Measurements from ENCODE around the gene ZNF407.

The ZNF407 gene

DNA sequence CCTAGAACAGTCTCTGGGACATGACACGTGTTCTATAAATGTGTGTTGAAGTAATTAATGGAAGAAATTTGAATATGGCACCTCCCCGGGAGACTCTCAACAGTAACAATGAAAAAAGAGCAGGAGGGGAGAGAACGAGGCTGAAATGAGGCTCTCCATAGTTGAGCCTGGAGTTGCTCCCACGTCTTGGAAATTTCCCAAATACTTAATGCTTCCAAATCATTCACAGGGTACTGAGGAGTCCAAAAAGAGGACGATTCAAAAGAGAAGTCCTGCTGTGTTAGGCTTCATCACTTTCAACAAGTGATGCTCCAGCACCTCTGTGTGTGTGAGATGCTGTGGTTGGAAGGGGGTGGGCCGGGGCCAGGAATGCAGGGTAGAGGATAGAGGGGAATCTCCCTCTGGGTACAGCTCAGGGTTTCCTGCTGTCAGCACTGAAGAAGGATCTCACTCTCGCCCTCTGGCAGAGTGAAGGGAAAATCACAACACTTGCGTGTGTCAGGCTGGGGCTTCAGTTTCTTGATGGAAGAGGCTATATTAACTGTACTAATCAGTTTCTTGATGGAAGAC lies 18.1 kb upstream of the ZNF407 start:
- no peak overlapping the region for H3K4me3 ChIP-seq (ENCODE audit: control insufficient read depth, low read depth, low read length)
- TF ChIP-seq, protein P1, sequence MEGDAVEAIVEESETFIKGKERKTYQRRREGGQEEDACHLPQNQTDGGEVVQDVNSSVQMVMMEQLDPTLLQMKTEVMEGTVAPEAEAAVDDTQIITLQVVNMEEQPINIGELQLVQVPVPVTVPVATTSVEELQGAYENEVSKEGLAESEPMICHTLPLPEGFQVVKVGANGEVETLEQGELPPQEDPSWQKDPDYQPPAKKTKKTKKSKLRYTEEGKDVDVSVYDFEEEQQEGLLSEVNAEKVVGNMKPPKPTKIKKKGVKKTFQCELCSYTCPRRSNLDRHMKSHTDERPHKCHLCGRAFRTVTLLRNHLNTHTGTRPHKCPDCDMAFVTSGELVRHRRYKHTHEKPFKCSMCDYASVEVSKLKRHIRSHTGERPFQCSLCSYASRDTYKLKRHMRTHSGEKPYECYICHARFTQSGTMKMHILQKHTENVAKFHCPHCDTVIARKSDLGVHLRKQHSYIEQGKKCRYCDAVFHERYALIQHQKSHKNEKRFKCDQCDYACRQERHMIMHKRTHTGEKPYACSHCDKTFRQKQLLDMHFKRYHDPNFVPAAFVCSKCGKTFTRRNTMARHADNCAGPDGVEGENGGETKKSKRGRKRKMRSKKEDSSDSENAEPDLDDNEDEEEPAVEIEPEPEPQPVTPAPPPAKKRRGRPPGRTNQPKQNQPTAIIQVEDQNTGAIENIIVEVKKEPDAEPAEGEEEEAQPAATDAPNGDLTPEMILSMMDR (conservative IDR thresholded peaks at IDR 0.05; ENCODE audit: control insufficient read depth, insufficient read depth, low read depth, low read length), result no peak
- DNase-seq (ENCODE audit: low read depth), result no peak

DNA sequence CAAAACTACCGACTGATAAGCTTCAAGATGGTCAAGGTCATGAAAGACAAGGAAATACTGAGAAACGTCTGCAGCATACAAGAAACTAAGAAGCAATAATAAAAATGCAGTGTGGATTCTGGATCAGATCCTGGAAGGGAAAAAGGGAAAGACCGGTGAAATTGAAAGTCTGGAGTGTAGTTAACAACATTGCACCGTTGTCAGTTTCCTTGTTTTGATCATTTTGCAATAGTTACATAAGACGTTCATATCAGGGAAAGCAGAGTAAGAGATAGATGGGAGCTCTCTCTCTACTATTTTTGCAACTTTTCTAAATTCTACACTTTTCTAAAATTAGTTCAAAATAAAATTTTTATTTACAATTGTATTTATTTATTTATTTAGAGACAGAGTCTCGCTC lies 15.0 kb upstream of the ZNF407 start:
- TF ChIP-seq, protein P1 (conservative IDR thresholded peaks at IDR 0.05; ENCODE audit: control insufficient read depth, insufficient read depth, low read depth, low read length), result no peak
- no peak overlapping the region for H3K4me3 ChIP-seq (ENCODE audit: control insufficient read depth, low read depth, low read length)
- DNase-seq (ENCODE audit: low read depth), result no peak

DNA sequence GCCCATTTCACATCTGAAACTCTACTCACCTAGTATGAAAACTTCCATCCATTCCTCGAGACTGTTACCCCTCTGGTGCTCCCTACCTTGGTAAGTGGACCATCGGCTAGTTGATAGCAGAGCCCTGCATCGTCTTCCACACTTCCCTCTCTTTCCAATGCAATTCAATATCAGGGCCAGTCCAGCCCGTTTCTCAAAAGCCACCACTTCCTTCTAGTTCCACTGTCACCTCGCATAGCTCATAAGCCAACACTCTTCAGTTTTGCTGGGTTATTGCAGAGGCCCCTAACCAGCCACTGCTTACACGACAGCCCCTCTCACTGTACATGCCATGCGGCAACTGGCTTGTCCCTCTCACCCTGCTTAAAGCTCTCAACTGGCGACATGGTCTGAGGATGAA lies 10.2 kb upstream of the ZNF407 start:
- DNase-seq (ENCODE audit: low read depth), result no peak
- TF ChIP-seq, protein P1 (conservative IDR thresholded peaks at IDR 0.05; ENCODE audit: control insufficient read depth, insufficient read depth, low read depth, low read length), result no peak
- H3K4me3 ChIP-seq (ENCODE audit: control insufficient read depth, low read depth, low read length), result no peak overlapping the region

DNA sequence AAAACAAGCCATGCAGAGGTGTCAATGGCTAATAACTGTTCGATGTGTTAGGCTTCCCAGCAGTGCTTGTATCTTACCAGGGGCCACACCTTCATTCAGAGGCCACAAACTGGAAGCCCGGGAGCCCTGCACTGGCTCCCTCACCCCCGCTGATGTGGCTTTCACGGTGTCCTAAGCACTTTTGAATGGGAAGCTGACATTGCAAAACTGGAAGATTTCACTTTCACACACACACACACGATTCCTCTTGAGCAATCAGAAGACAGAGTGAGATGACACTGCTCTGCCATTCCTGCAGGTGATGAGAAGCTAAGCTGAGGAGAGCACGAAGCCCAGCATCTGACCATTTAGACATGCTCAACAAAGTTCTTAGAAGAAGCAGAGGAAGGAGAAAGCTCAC lies 8.6 kb upstream of the ZNF407 start:
- no peak for DNase-seq (ENCODE audit: low read depth)
- no peak overlapping the region for H3K4me3 ChIP-seq (ENCODE audit: control insufficient read depth, low read depth, low read length)
- TF ChIP-seq, protein P1 (conservative IDR thresholded peaks at IDR 0.05; ENCODE audit: control insufficient read depth, insufficient read depth, low read depth, low read length), result no peak

DNA sequence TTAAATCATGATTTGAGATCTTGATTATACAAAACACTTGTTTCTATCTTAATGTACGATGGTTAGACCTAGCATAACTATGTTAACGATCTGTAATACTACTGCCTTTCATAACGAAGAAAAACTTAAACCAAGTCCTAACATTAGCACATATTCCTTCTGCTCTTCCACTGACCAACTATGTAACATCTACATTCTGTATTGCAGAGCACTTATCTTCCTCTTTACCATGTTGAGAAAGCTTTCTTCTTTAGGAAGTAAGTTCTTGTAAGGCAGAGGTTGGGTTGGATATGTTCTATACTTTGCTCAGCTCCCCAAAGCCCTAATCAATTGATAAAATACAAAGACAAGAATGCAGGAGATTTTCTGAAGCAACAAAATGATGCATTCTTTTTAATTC lies 7.9 kb upstream of the ZNF407 start:
- no peak for DNase-seq (ENCODE audit: low read depth)
- H3K4me3 ChIP-seq (ENCODE audit: control insufficient read depth, low read depth, low read length), result no peak overlapping the region
- TF ChIP-seq, protein P1 (conservative IDR thresholded peaks at IDR 0.05; ENCODE audit: control insufficient read depth, insufficient read depth, low read depth, low read length), result no peak

DNA sequence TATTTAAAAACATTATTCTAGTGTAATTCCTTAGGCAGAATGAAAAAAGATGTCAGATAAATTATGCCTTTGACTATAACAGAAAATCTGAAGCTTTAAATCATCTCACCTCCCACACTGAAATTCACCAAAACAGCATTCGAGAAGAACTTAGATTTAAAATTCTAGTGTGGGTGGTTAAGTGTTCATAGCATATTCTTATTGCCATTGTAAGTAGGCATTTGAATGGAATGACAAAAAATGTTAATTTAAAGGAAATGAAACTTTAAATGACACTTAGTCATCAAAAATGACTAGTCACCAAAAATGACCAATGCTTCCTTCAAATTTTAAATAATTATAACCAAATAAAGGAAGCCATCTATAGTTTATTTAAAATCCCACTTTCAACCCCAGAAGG lies 7.0 kb upstream of the ZNF407 start:
- TF ChIP-seq, protein P1 (conservative IDR thresholded peaks at IDR 0.05; ENCODE audit: control insufficient read depth, insufficient read depth, low read depth, low read length), result no peak
- no peak overlapping the region for H3K4me3 ChIP-seq (ENCODE audit: control insufficient read depth, low read depth, low read length)

DNA sequence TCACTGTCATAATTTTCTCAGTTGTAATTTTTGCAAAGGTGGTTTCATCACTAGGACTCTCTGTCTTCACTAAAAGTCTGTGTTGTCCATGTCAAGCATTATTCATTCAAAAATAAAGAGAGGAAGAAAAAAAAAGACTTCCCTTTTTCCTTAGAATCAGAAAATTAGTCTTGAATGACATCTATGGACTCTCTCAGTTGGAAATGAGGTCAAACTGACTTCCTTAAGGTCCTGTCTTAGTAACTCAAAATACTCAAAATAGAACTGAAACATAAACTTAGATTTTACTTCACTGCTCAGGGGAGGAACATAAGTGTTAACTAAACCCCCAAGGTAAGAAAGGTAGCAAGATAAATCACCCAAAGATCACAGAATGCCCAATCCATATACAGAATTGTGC lies 2.2 kb upstream of the ZNF407 start:
- TF ChIP-seq, protein P1 (conservative IDR thresholded peaks at IDR 0.05; ENCODE audit: control insufficient read depth, insufficient read depth, low read depth, low read length), result no peak
- DNase-seq (ENCODE audit: low read depth), result no peak

More for the DNA sequence above, 7.0 kb upstream of the ZNF407 start:
- no peak for DNase-seq (ENCODE audit: low read depth)

More for the DNA sequence above, 2.2 kb upstream of the ZNF407 start:
- H3K4me3 ChIP-seq (ENCODE audit: control insufficient read depth, low read depth, low read length), result no peak overlapping the region

Data from fibroblast of mammary gland (primary cell).